Prostate gland (tissue), 2 donors: Measurements from ENCODE around the gene KDM5A. TPM values are rescaled to one million over a fixed set of nuclear protein-coding genes. Genes with fewer than 3 reads are reported as not detected.
A peak's percentile ranks its signal among the peaks of the same experiment; 100 is the strongest.
"Not testable (repeated sequence)": the region's sequence is repeated elsewhere in the genome, so short reads cannot be mapped to it uniquely, and the experiment has no call there.

Experiments used
- DNase-seq: peaks from one replicate; pipeline ENCODE4 v3.0.0-alpha.2; 2019; ENCODE audit warnings: low spot score
- H3K27ac ChIP-seq, 2 donors: fragments of 200-600 bp; sonication (generic); 2 replicates each; pipeline ENCODE4 v1.5.1; 2017 to 2019
- H3K27me3 ChIP-seq: fragments of 200-600 bp; sonication (generic); replicated peaks from 2 replicates; pipeline ENCODE4 v1.5.1; 2019; ENCODE audit not compliant: insufficient read depth
- H3K36me3 ChIP-seq, 2 donors: fragments of 200-600 bp; sonication (generic); 1 replicate in 1 of 2; 2 replicates in 1 of 2; pipeline versions ENCODE4 v1.5.1 to v1.8.1; 2017 to 2019
- H3K4me1 ChIP-seq: fragments of 200-600 bp; sonication (generic); replicated peaks from 2 replicates; pipeline ENCODE4 v1.5.1; 2019
- H3K4me3 ChIP-seq, 2 donors: fragments of 200-600 bp; sonication (generic); 2 replicates each; pipeline ENCODE4 v1.5.1; 2017 to 2019
- H3K9me3 ChIP-seq: fragments of 200-600 bp; sonication (generic); 2 replicates; pipeline ENCODE4 v1.5.1; 2017
- CTCF ChIP-seq, 4 experiments: fragments of 200-600 bp in 2 of 4; fragments of 450-650 bp in 2 of 4; sonication (generic) in 2 of 4; IDR thresholded peaks; 1 replicate in 3 of 4; 2 replicates in 1 of 4; pipeline ENCODE4 v1.5.1; 2016 to 2019; ENCODE audit warnings: antibody characterized with exemption in 4 of 4, mild to moderate bottlenecking in 2 of 4, moderate library complexity in 2 of 4
- POLR2A ChIP-seq: fragments of 450-650 bp; IDR thresholded peaks from one replicate; pipeline ENCODE4 v1.6.1; 2016; ENCODE audit warnings: antibody characterized with exemption, mild to moderate bottlenecking
- POLR2AphosphoS5 ChIP-seq: sonication (generic); formaldehyde crosslinking; IDR thresholded peaks from one replicate; pipeline ENCODE4 v1.6.1; 2017; ENCODE audit warnings: antibody characterized with exemption
- WGBS: methylation state at CpG from one replicate; pipeline ENCODE4 v1.1.5; 2018; 5-methylcytosine and 5-hydroxymethylcytosine counted together
- intact Hi-C: fragments of 100-400 bp; cut with DNase I; formaldehyde crosslinking; loops from one replicate; pipeline ENCODE4 v1.14.2; 2022
- total RNA-seq, 2 donors: library from RNA; depleted of rRNA; stranded (reverse); fragments of >200 nt; gene quantifications; one replicate each; pipeline ENCODE4 v1.1.0, GENCODE V29; 2016

KDM5A gene
- 10 to 100 TPM; 38.5 to 51.0 TPM for total RNA-seq

GRCh38 chr12:389142-390096 lies at the start of gene KDM5A:
TSS of gene KDM5A (minus strand) at chr12:389320. CDS start at chr12:389091, 229 bp downstream.
- H3K4me3 ChIP-seq = peak within 1 kb of the TSS; percentile 78 to 79
- peak; percentile 89 for DNase-seq
- TF ChIP-seq CTCF (IDR thresholded peaks at IDR 0.05) (peak in 3 of 4 experiments; percentile 12 to 44 (median 35)), POLR2A (peak; percentile 38), POLR2AphosphoS5 (peak; percentile 88)
- H3K27me3 ChIP-seq = no peaks in the 10 kb centered on the region
- peak within 1 kb of the TSS; percentile 83 to 92 for H3K27ac ChIP-seq
- intact Hi-C loops = no loop called here
- no peaks in the 10 kb centered on the region for H3K4me1 ChIP-seq
- peaks cover 0 to under 1% of the 10 kb centered on the region in 2 donors for H3K36me3 ChIP-seq
- H3K9me3 ChIP-seq = no peaks in the 10 kb centered on the region
- WGBS = under 1% methylated on average over 52 of the region's 53 CpGs

- H3K36me3 ChIP-seq, H3K4me3 ChIP-seq, H3K4me1 ChIP-seq, H3K27me3 ChIP-seq, H3K27ac ChIP-seq, H3K9me3 ChIP-seq, DNase-seq, intact Hi-C loops: not testable (repeated sequence)
- 100% methylated on average over 2 of the region's 2 CpGs for WGBS
Observed at GRCh38 chr12:435737-436136, 46.6 kb upstream of the KDM5A start.

- DNase-seq = no peak
- H3K27me3 ChIP-seq = no peaks in the 10 kb centered on the region
- H3K4me3 ChIP-seq = no peak overlapping the region
- TF ChIP-seq CTCF (IDR thresholded peaks at IDR 0.05) (no peak), POLR2AphosphoS5 (no peak), POLR2A (no peak)
- no peaks in the 10 kb centered on the region for H3K9me3 ChIP-seq
- intact Hi-C loops = no loop called here
- no peaks in the 10 kb centered on the region for H3K4me1 ChIP-seq
- H3K36me3 ChIP-seq = no peaks in the 10 kb centered on the region
- H3K27ac ChIP-seq = no peak overlapping the region
- 93% methylated on average over 3 of the region's 3 CpGs for WGBS
Observed at GRCh38 chr12:422526-422925, 33.4 kb upstream of the KDM5A start.

DNA sequence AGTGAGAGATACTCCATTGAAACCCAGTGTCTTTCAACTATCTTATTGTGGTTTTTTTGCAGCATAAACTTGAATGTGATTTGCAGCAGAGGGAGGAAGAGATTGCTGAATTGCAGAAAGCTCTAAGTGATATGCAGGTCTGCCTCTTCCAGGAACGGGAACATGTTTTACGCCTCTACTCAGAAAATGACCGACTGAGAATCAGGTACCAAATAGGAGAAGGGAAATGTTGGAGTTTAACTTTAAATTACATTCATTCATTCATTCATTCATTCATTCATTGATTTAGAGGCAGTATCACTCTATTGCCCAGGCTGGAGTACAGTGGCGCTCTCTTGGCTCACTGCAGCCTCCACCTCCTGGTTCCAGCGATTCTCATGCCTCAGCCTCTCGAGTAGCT lies 29.3 kb upstream of the KDM5A start:
- 93% methylated on average over 6 of the region's 6 CpGs for WGBS
- no peaks in the 10 kb centered on the region for H3K36me3 ChIP-seq
- no peak for DNase-seq
- H3K4me3 ChIP-seq = no peak overlapping the region
- H3K9me3 ChIP-seq = no peaks in the 10 kb centered on the region
- no peak for TF ChIP-seq CTCF (IDR thresholded peaks at IDR 0.05)
- no peak for TF ChIP-seq POLR2AphosphoS5
- TF ChIP-seq POLR2A = no peak
- intact Hi-C loops = no loop called here
- no peaks in the 10 kb centered on the region for H3K27me3 ChIP-seq
- no peaks in the 10 kb centered on the region for H3K4me1 ChIP-seq
- no peak overlapping the region for H3K27ac ChIP-seq

- TF ChIP-seq POLR2A = no peak
- no peak for TF ChIP-seq CTCF (IDR thresholded peaks at IDR 0.05)
- no peak for TF ChIP-seq POLR2AphosphoS5
- no peak overlapping the region for H3K27ac ChIP-seq
- no peak for DNase-seq
- no peak overlapping the region for H3K4me3 ChIP-seq
- 62% methylated on average over 2 of the region's 2 CpGs for WGBS
- peaks cover 0 to 7% of the 10 kb centered on the region in 2 donors for H3K36me3 ChIP-seq
- intact Hi-C loops = no loop called here
- H3K9me3 ChIP-seq = no peaks in the 10 kb centered on the region
- H3K4me1 ChIP-seq = no peaks in the 10 kb centered on the region
- no peaks in the 10 kb centered on the region for H3K27me3 ChIP-seq
Observed at GRCh38 chr12:414859-415258, 25.7 kb upstream of the KDM5A start.
